Endothelial cell of umbilical vein (primary cell): Measurements from ENCODE around the gene CTDSPL. TPM values are rescaled to one million over a fixed set of nuclear protein-coding genes. Genes with fewer than 3 reads are reported as not detected.

Experiments used
- BruUV-seq: library from RNA; stranded (reverse); fragments of 400-500 nt; replicated peaks from 2 replicates; lab custom pipeline; 2021; lab: Mats Ljungman, UMichigan
- CTCF ChIA-PET: fragments of 300-600, 350-600 bp; sonication (Branson Sonifier 250); formaldehyde crosslinking; loops from one replicate; lab custom pipeline; 2021; ENCODE audit warnings: antibody characterized with exemption, inconsistent platforms; lab: Charles Lee
- POLR2A ChIA-PET: fragments of 300-600, 350-600 bp; sonication (Branson Sonifier 250); formaldehyde crosslinking; loops from one replicate; lab custom pipeline; 2021; ENCODE audit warnings: antibody characterized with exemption, inconsistent platforms; lab: Charles Lee
- DNase-seq: peaks from one replicate; pipeline ENCODE4 v3.0.0-alpha.2; 2011; ENCODE audit warnings: low read depth, low spot score
- FAIRE-seq: peaks from 2 replicates; lab custom pipeline; 2011; peaks lifted over from hg19 to GRCh38; lab: Jason Lieb, UNC
- H2AFZ ChIP-seq: 2 replicates; pipeline ENCODE4 v1.6.0; 2012; ENCODE audit warnings: low read depth, low read length, control low read depth, inconsistent platforms
- H3K27ac ChIP-seq: 2 replicates; pipeline ENCODE4 v1.5.1; 2011; ENCODE audit warnings: low read depth, mild to moderate bottlenecking, control low read depth, low read length, moderate library complexity; ENCODE audit not compliant: insufficient read depth
- H3K27me3 ChIP-seq, 2 experiments: 2 replicates each; pipeline versions ENCODE4 v1.6.0 to v1.6.1; 2011; ENCODE audit warnings: low read length in 2 of 2, mixed read lengths in 1 of 2; ENCODE audit not compliant: control insufficient read depth in 2 of 2, insufficient read depth in 2 of 2
- H3K36me3 ChIP-seq, 2 experiments: 2 replicates in 1 of 2; 3 replicates in 1 of 2; pipeline ENCODE4 v1.5.1; 2011; ENCODE audit warnings: low read length in 2 of 2, mild to moderate bottlenecking in 1 of 2, moderate library complexity in 1 of 2; ENCODE audit not compliant: control insufficient read depth in 2 of 2, insufficient read depth in 2 of 2; ENCODE audit errors: extremely low read depth in 1 of 2
- H3K4me1 ChIP-seq: 3 replicates; pipeline ENCODE4 v1.5.1; 2011; ENCODE audit warnings: mild to moderate bottlenecking, low read length; ENCODE audit not compliant: control insufficient read depth, insufficient read depth; ENCODE audit errors: extremely low read depth
- H3K4me2 ChIP-seq: 2 replicates; pipeline ENCODE4 v1.6.1; 2011; ENCODE audit warnings: low read length, control low read depth, mixed read lengths; ENCODE audit not compliant: insufficient read depth
- H3K4me3 ChIP-seq, 3 experiments: fragments of 200-600 bp in 1 of 3; sonication (generic), shearing (Covaris generic) in 1 of 3; replicated peaks in 1 of 3; 2 replicates each; pipeline ENCODE4 v1.5.1; 2011 to 2016; ENCODE audit warnings: control low read depth in 3 of 3, low read length in 3 of 3, mild to moderate bottlenecking in 2 of 3, inconsistent platforms in 1 of 3, low read depth in 1 of 3, moderate library complexity in 1 of 3; ENCODE audit not compliant: insufficient read depth in 1 of 3
- H3K79me2 ChIP-seq: 2 replicates; pipeline ENCODE4 v1.6.0; 2012; ENCODE audit warnings: low read length, inconsistent platforms; ENCODE audit not compliant: control insufficient read depth, insufficient read depth
- H3K9ac ChIP-seq: replicated peaks from 2 replicates; pipeline ENCODE3; 2011; ENCODE audit warnings: low read length, control low read depth; ENCODE audit not compliant: insufficient read depth; ENCODE audit errors: extremely low read depth
- H3K9me1 ChIP-seq: replicated peaks from 3 replicates; pipeline ENCODE4 v1.6.0; 2011; ENCODE audit warnings: mild to moderate bottlenecking, low read length; ENCODE audit not compliant: control insufficient read depth, insufficient read depth; ENCODE audit errors: extremely low read depth
- H3K9me3 ChIP-seq: replicated peaks from 2 replicates; pipeline ENCODE4 v1.5.1; 2012; ENCODE audit warnings: low read length, inconsistent platforms; ENCODE audit not compliant: control insufficient read depth, insufficient read depth
- H4K20me1 ChIP-seq: replicated peaks from 2 replicates; pipeline ENCODE3; 2011; ENCODE audit warnings: mild to moderate bottlenecking, low read length; ENCODE audit not compliant: control insufficient read depth, insufficient read depth; ENCODE audit errors: extremely low read depth
- EZH2 ChIP-seq: IDR thresholded peaks from 2 replicates; pipeline ENCODE4 v1.6.1; 2012; ENCODE audit warnings: borderline replicate concordance, low read depth, mild to moderate bottlenecking, moderate library complexity, low read length, inconsistent platforms; ENCODE audit not compliant: severe bottlenecking
- FOS ChIP-seq: IDR thresholded peaks from 2 replicates; pipeline ENCODE4 v1.6.1; 2011; ENCODE audit warnings: mild to moderate bottlenecking, low read length, moderate library complexity, borderline replicate concordance; ENCODE audit not compliant: insufficient read depth
- GATA2 ChIP-seq: IDR thresholded peaks from 2 replicates; pipeline ENCODE4 v1.7.0; 2011; ENCODE audit warnings: low read depth, mild to moderate bottlenecking, moderate library complexity, mixed read lengths, low read length; ENCODE audit not compliant: insufficient read length, insufficient read depth
- JUN ChIP-seq: IDR thresholded peaks from 2 replicates; pipeline ENCODE4 v1.6.1; 2011; ENCODE audit warnings: borderline replicate concordance, low read depth; ENCODE audit not compliant: insufficient read length, insufficient read depth
- MYC ChIP-seq: IDR thresholded peaks from one replicate; pipeline ENCODE4 v1.6.1; 2011; ENCODE audit warnings: mild to moderate bottlenecking, low read depth, low read length
- POLR2A ChIP-seq: IDR thresholded peaks from 2 replicates; pipeline ENCODE4 v1.6.1; 2012; ENCODE audit warnings: low read depth, mild to moderate bottlenecking, control low read depth, low read length
- POLR2AphosphoS5 ChIP-seq: IDR thresholded peaks from 2 replicates; pipeline ENCODE4 v1.6.1; 2012; ENCODE audit warnings: low read depth, mild to moderate bottlenecking, control low read depth, low read length, moderate library complexity; ENCODE audit not compliant: insufficient read depth
- dilution Hi-C: fragments of 300-500 bp; cut with MboI; formaldehyde crosslinking; loops from one replicate; pipeline ENCODE4 v1.15.0; 2019; ENCODE audit warnings: low sequenced_read_pairs; ENCODE audit not compliant: extremely low pct_ligation_motif_present
- intact Hi-C: fragments of 100-400 bp; cut with micrococcal nuclease; formaldehyde crosslinking; loops from one replicate; pipeline ENCODE4 v1.10.0; 2022
- polyA plus RNA-seq, 4 experiments: library from polyadenylated mRNA; depleted of rRNA in 3 of 4; stranded (reverse) in 3 of 4; unstranded in 1 of 4; fragments of >200 nt; gene quantifications; 2 replicates each; pipeline versions ENCODE4 v1.2.1 to v1.2.3, GENCODE V29; 2011 to 2012; ENCODE audit warnings: missing spikeins in 1 of 4
- total RNA-seq: library from RNA; stranded (reverse); gene quantifications from 2 replicates; pipeline ENCODE4 v1.2.3, GENCODE V29; 2021
- TF ChIP-seq, protein P1 (sequence below), 2 donors: IDR thresholded peaks; 1 replicate in 1 of 2; 2 replicates in 1 of 2; pipeline ENCODE4 v1.5.1; 2011; ENCODE audit warnings: low read length in 2 of 2, mild to moderate bottlenecking in 2 of 2, moderate library complexity in 2 of 2, control low read depth in 1 of 2, inconsistent platforms in 1 of 2, low read depth in 1 of 2; ENCODE audit not compliant: insufficient read depth in 1 of 2; ENCODE audit errors: extremely low read depth in 1 of 2
- TF ChIP-seq, protein P2 (sequence below): IDR thresholded peaks from 2 replicates; pipeline ENCODE4 v1.6.1; 2011; ENCODE audit not compliant: insufficient read depth, insufficient read length

Gene CTDSPL
- total and polyA plus RNA-seq, 2 donors (not counting 3 experiments of a cell fraction or from before 2014, with no cell fraction given), result 30.1 to 43.2 TPM

DNA sequence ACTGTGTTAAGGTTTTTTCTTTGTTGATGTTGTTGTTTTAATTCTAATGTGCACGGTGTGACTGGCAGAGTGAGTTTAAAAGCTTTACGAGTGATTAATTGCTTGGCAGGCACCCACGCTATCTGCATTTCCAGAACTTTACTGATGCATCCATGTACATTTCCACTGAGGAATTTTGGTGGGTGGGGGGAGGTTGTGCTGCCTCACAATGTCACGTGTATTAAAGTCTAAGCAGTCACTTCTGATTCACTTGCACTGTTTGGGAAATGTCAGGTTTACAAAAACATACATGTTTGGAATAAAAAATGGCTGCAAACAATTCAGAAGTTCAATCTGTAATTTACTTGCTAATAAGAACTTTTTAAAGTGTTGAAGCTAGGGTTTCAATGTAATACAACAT is 38.5 kb upstream of the CTDSPL start:
- Histone ChIP-seq H3K9me1 (no peaks in the 10 kb centered on the region), H3K27me3 (no peaks in the 10 kb centered on the region), H3K4me2 (no peak overlapping the region), H3K79me2 (no peaks in the 10 kb centered on the region), H3K9me3 (no peaks in the 10 kb centered on the region), H4K20me1 (no peaks in the 10 kb centered on the region), H3K36me3 (no peaks in the 10 kb centered on the region), H3K9ac (no peak overlapping the region), H3K4me3 (no peak overlapping the region), H3K4me1 (no peaks in the 10 kb centered on the region), H2AFZ (no peak overlapping the region), H3K27ac (no peak overlapping the region)
- TF ChIP-seq POLR2AphosphoS5, result no peak
- no peak for TF ChIP-seq MYC
- no peak for TF ChIP-seq GATA2
- no peak for TF ChIP-seq EZH2
- TF ChIP-seq JUN, result no peak
- no peak for TF ChIP-seq FOS
- TF ChIP-seq, protein P1, sequence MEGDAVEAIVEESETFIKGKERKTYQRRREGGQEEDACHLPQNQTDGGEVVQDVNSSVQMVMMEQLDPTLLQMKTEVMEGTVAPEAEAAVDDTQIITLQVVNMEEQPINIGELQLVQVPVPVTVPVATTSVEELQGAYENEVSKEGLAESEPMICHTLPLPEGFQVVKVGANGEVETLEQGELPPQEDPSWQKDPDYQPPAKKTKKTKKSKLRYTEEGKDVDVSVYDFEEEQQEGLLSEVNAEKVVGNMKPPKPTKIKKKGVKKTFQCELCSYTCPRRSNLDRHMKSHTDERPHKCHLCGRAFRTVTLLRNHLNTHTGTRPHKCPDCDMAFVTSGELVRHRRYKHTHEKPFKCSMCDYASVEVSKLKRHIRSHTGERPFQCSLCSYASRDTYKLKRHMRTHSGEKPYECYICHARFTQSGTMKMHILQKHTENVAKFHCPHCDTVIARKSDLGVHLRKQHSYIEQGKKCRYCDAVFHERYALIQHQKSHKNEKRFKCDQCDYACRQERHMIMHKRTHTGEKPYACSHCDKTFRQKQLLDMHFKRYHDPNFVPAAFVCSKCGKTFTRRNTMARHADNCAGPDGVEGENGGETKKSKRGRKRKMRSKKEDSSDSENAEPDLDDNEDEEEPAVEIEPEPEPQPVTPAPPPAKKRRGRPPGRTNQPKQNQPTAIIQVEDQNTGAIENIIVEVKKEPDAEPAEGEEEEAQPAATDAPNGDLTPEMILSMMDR (IDR thresholded peaks at IDR 0.05; ENCODE audit: extremely low read depth in 1 of 2, insufficient read depth in 1 of 2, low read depth in 1 of 2, low read length in 2 of 2), result no peak
- TF ChIP-seq POLR2A, result no peak
- TF ChIP-seq, protein P2, sequence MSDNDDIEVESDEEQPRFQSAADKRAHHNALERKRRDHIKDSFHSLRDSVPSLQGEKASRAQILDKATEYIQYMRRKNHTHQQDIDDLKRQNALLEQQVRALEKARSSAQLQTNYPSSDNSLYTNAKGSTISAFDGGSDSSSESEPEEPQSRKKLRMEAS, result no peak
- FAIRE-seq, result no peak
- ChIA-PET POLR2A (no interaction called here), CTCF (no interaction called here)
- no peak for DNase-seq
- BruUV-seq, result no TSS peak
- intact Hi-C loops (no loop called here), dilution Hi-C loops (no loop called here)
